ENCODE results near the gene NTSR2. TPM values are rescaled to one million over a fixed set of nuclear protein-coding genes. Genes with fewer than 3 reads are reported as not detected.

NTSR2 gene
- total and polyA plus RNA-seq, 10 of the 15 experiments (the other 5 are each of a cell fraction or from before 2014, with no cell fraction given), result not detected

DNA sequence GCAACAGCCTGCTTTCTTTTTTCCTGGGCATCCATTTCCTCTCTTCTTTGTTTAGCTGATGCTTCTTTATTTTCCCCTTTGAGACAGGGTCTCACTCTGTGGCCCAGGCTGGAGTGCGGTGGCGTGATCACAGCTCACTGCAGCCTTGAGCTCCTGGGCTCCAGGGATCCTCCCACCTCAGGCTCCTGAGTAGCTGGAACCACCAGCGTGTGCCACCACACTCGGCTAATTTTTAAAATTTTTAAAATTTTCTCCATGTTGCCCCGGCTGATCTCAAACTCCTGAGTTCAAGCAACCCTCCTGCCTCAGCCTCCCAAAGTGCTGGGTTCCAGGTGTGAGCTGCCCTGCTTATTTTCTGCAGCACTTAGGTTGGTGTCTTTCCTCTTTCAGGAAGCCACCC lies 58.7 kb downstream of the NTSR2 start (continued):
- TF ChIP-seq STAT1 (conservative IDR thresholded peaks at IDR 0.05) (no peak), SREBF1 (IDR thresholded peaks at IDR 0.05; ENCODE audit: low read length) (no peak)
- TF ChIP-seq, protein P1, sequence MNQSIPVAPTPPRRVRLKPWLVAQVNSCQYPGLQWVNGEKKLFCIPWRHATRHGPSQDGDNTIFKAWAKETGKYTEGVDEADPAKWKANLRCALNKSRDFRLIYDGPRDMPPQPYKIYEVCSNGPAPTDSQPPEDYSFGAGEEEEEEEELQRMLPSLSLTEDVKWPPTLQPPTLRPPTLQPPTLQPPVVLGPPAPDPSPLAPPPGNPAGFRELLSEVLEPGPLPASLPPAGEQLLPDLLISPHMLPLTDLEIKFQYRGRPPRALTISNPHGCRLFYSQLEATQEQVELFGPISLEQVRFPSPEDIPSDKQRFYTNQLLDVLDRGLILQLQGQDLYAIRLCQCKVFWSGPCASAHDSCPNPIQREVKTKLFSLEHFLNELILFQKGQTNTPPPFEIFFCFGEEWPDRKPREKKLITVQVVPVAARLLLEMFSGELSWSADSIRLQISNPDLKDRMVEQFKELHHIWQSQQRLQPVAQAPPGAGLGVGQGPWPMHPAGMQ (IDR thresholded peaks at IDR 0.05; ENCODE audit: borderline replicate concordance), result no peak

DNA sequence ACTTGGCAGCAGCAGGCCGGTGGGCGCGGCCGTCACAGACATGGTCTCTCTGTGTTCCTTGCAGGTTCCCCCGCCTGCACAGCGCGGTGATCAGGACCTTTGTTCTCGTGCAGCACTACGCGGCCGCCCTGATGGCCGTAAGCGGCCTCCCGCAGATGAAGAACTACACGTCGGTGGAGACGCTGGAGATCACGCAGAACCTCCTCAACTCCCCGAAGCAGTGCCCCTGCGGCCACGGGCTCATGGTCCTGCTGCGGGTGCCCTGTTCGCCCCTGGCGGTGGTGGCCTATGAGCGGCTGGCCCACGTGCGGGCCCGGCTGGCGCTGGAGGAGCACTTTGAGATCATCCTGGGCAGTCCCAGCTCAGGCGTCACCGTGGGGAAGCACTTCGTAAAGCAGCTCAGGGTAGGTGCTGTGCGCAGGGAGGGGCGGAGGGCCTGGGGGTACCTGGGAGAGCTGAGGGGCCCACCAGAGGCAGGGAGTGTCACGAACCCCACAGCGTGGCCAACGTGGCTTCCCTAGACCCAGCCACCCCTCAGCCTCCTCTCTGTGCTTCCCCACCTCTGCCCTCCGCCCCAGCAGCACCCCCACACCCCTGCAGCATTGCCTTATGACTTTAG lies 59.3 kb downstream of the NTSR2 start:
- Histone ChIP-seq H3K27ac (ENCODE audit: control insufficient read depth, insufficient read depth) (no peak overlapping the region), H4K20me1 (ENCODE audit: control insufficient read depth, insufficient read depth) (no peaks in the 10 kb centered on the region), H3K4me2 (ENCODE audit: control insufficient read depth, insufficient read depth) (no peak overlapping the region), H3K9ac (ENCODE audit: control insufficient read depth, insufficient read depth, low read length) (no peak overlapping the region), H3K27me3 (replicated peaks in 1 of 2; ENCODE audit: control insufficient read depth in 2 of 2, insufficient read depth in 2 of 2, low read length in 1 of 2) (peaks cover 0 to under 1% of the 10 kb centered on the region in 2 experiments; a peak in 1 of 4 replicates), H3K79me2 (ENCODE audit: control insufficient read depth, insufficient read depth, low read length) (no peaks in the 10 kb centered on the region), H3K36me3 (ENCODE audit: control insufficient read depth in 2 of 2, insufficient read depth in 2 of 2, low read length in 1 of 2) (no peaks in the 10 kb centered on the region), H2AFZ (ENCODE audit: control insufficient read depth, low read depth, low read length) (no peak overlapping the region), H3K4me3 (no peak overlapping the region), H3K9me3 (replicated peaks; ENCODE audit: control insufficient read depth, insufficient read depth, low read length) (no peaks in the 10 kb centered on the region), H3K4me1 (ENCODE audit: control insufficient read depth, insufficient read depth, low read length) (no peaks in the 10 kb centered on the region)
- CTCF ChIA-PET, result no interaction called here
- RAD21 ChIA-PET (ENCODE audit: unreplicated experiment), result no interaction called here
- DNase-seq (ENCODE audit: low read depth, low spot score), result no peak
- POLR2A ChIA-PET, result no interaction called here
- SMC1A ChIA-PET (ENCODE audit: uncharacterized antibody, unreplicated experiment), result interaction anchor here (1.0 kb wide), 1 partner anchor 31 kb away, joined by 3 read pairs; no protein-coding TSS in a partner anchor
- in situ Hi-C loops (cut with MboI), result no loop called here
- no peak for ATAC-seq
- no TSS peak for BruUV-seq (replicated peaks)
- TF ChIP-seq CREM (IDR thresholded peaks at IDR 0.05; ENCODE audit: low read depth) (no peak), SREBF1 (IDR thresholded peaks at IDR 0.05; ENCODE audit: low read length) (no peak), HCFC1 (IDR thresholded peaks at IDR 0.05; ENCODE audit: low read length) (no peak), NFXL1 (IDR thresholded peaks at IDR 0.05; ENCODE audit: borderline replicate concordance) (no peak), POLR2AphosphoS5 (IDR thresholded peaks at IDR 0.05; ENCODE audit: low read length) (no peak), ZNF207 (IDR thresholded peaks at IDR 0.05; ENCODE audit: borderline replicate concordance) (no peak), ZNF24 (IDR thresholded peaks at IDR 0.05) (no peak), SMARCA5 (IDR thresholded peaks at IDR 0.05) (no peak), HDAC2 (IDR thresholded peaks at IDR 0.05) (no peak), PML (IDR thresholded peaks at IDR 0.05; ENCODE audit: low read length) (no peak), CREB1 (IDR thresholded peaks at IDR 0.05; ENCODE audit: low read depth) (no peak), CHD2 (IDR thresholded peaks at IDR 0.05; ENCODE audit: borderline replicate concordance, low read depth, low read length) (no peak)
- TF ChIP-seq, protein P2, sequence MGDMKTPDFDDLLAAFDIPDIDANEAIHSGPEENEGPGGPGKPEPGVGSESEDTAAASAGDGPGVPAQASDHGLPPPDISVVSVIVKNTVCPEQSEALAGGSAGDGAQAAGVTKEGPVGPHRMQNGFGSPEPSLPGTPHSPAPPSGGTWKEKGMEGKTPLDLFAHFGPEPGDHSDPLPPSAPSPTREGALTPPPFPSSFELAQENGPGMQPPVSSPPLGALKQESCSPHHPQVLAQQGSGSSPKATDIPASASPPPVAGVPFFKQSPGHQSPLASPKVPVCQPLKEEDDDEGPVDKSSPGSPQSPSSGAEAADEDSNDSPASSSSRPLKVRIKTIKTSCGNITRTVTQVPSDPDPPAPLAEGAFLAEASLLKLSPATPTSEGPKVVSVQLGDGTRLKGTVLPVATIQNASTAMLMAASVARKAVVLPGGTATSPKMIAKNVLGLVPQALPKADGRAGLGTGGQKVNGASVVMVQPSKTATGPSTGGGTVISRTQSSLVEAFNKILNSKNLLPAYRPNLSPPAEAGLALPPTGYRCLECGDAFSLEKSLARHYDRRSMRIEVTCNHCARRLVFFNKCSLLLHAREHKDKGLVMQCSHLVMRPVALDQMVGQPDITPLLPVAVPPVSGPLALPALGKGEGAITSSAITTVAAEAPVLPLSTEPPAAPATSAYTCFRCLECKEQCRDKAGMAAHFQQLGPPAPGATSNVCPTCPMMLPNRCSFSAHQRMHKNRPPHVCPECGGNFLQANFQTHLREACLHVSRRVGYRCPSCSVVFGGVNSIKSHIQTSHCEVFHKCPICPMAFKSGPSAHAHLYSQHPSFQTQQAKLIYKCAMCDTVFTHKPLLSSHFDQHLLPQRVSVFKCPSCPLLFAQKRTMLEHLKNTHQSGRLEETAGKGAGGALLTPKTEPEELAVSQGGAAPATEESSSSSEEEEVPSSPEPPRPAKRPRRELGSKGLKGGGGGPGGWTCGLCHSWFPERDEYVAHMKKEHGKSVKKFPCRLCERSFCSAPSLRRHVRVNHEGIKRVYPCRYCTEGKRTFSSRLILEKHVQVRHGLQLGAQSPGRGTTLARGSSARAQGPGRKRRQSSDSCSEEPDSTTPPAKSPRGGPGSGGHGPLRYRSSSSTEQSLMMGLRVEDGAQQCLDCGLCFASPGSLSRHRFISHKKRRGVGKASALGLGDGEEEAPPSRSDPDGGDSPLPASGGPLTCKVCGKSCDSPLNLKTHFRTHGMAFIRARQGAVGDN (IDR thresholded peaks at IDR 0.05), result no peak
- TF ChIP-seq, protein P3, sequence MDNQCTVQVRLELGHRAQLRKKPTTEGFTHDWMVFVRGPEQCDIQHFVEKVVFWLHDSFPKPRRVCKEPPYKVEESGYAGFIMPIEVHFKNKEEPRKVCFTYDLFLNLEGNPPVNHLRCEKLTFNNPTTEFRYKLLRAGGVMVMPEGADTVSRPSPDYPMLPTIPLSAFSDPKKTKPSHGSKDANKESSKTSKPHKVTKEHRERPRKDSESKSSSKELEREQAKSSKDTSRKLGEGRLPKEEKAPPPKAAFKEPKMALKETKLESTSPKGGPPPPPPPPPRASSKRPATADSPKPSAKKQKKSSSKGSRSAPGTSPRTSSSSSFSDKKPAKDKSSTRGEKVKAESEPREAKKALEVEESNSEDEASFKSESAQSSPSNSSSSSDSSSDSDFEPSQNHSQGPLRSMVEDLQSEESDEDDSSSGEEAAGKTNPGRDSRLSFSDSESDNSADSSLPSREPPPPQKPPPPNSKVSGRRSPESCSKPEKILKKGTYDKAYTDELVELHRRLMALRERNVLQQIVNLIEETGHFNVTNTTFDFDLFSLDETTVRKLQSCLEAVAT (IDR thresholded peaks at IDR 0.05), result no peak
- TF ChIP-seq, protein P4, sequence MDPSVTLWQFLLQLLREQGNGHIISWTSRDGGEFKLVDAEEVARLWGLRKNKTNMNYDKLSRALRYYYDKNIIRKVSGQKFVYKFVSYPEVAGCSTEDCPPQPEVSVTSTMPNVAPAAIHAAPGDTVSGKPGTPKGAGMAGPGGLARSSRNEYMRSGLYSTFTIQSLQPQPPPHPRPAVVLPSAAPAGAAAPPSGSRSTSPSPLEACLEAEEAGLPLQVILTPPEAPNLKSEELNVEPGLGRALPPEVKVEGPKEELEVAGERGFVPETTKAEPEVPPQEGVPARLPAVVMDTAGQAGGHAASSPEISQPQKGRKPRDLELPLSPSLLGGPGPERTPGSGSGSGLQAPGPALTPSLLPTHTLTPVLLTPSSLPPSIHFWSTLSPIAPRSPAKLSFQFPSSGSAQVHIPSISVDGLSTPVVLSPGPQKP (IDR thresholded peaks at IDR 0.05; ENCODE audit: low read depth, low read length), result no peak
- WGBS (ENCODE audit: insufficient coverage, insufficient replicate concordance, low lambda C conversion rate, missing lambda C conversion rate), result 74% methylated on average over 36 of the region's 38 CpGs
- intact Hi-C loops (cut with micrococcal nuclease; ENCODE audit: unreplicated experiment), result no loop called here
- no peak for FAIRE-seq
